ENCODE data around the gene IL23A. TPM values are rescaled to one million over a fixed set of nuclear protein-coding genes. Genes with fewer than 3 reads are reported as not detected.
"Not testable (repeated sequence)": the region's sequence is repeated elsewhere in the genome, so short reads cannot be mapped to it uniquely, and the experiment has no call there.

IL23A gene
- total and polyA plus RNA-seq, 2 donors, result 11.6 to 14.4 TPM

GRCh38 chr12:56347255-56347654 is 8.6 kb downstream of the IL23A start:
- not testable (repeated sequence) for H3K27me3 ChIP-seq (ENCODE audit: control insufficient read depth in 2 of 2, insufficient read depth in 1 of 2, low read length in 1 of 2); H3K9me3 ChIP-seq (ENCODE audit: control insufficient read depth in 2 of 2, insufficient read depth in 1 of 2, low read length in 1 of 2); H3K4me1 ChIP-seq (ENCODE audit: control insufficient read depth in 2 of 2, insufficient read depth in 2 of 2, low read length in 2 of 2); H3K27ac ChIP-seq (ENCODE audit: low read depth in 1 of 2, low read length in 1 of 2); H3K4me3 ChIP-seq (ENCODE audit: low read length in 2 of 2); DNase-seq (ENCODE audit: low read depth in 6 of 9, low spot score in 9 of 9)
- H3K36me3 ChIP-seq (ENCODE audit: control insufficient read depth in 2 of 2, insufficient read depth in 2 of 2, low read length in 1 of 2), result peaks cover 74 to 82% of the 10 kb centered on the region in 2 donors
- 96% methylated on average over 9 of the region's 9 CpGs for WGBS

GRCh38 chr12:56348776-56349175 is 10.1 kb downstream of the IL23A start:
- no peaks in the 10 kb centered on the region for H3K27me3 ChIP-seq (ENCODE audit: control insufficient read depth in 2 of 2, insufficient read depth in 1 of 2, low read length in 1 of 2)
- 99% methylated on average over 5 of the region's 5 CpGs for WGBS
- no peak overlapping the region for H3K4me3 ChIP-seq (ENCODE audit: low read length in 2 of 2)
- H3K9me3 ChIP-seq (ENCODE audit: control insufficient read depth in 2 of 2, insufficient read depth in 1 of 2, low read length in 1 of 2), result no peaks in the 10 kb centered on the region
- H3K27ac ChIP-seq (ENCODE audit: low read depth in 1 of 2, low read length in 1 of 2), result no peak overlapping the region
- no peak for DNase-seq (ENCODE audit: low read depth in 6 of 9, low spot score in 9 of 9)
- peaks cover 70 to 83% of the 10 kb centered on the region in 2 donors for H3K36me3 ChIP-seq (ENCODE audit: control insufficient read depth in 2 of 2, insufficient read depth in 2 of 2, low read length in 1 of 2)
- no peaks in the 10 kb centered on the region for H3K4me1 ChIP-seq (ENCODE audit: control insufficient read depth in 2 of 2, insufficient read depth in 2 of 2, low read length in 2 of 2)

- Histone ChIP-seq H3K4me3 (ENCODE audit: low read length in 2 of 2) (no peak overlapping the region), H3K4me1 (ENCODE audit: control insufficient read depth in 2 of 2, insufficient read depth in 2 of 2, low read length in 2 of 2) (no peaks in the 10 kb centered on the region), H3K9me3 (ENCODE audit: control insufficient read depth in 2 of 2, insufficient read depth in 1 of 2, low read length in 1 of 2) (no peaks in the 10 kb centered on the region), H3K27me3 (ENCODE audit: control insufficient read depth in 2 of 2, insufficient read depth in 1 of 2, low read length in 1 of 2) (no peaks in the 10 kb centered on the region), H3K27ac (ENCODE audit: low read depth in 1 of 2, low read length in 1 of 2) (no peak overlapping the region), H3K36me3 (ENCODE audit: control insufficient read depth in 2 of 2, insufficient read depth in 2 of 2, low read length in 1 of 2) (peaks cover 77 to 91% of the 10 kb centered on the region in 2 donors)
- 98% methylated on average over 2 of the region's 2 CpGs for WGBS
- no peak for DNase-seq (ENCODE audit: low read depth in 6 of 9, low spot score in 9 of 9)
Measured at GRCh38 chr12:56350662-56351061, 12.0 kb downstream of the IL23A start.

GRCh38 chr12:56351325-56351724 is 12.6 kb downstream of the IL23A start:
- Histone ChIP-seq H3K4me1 (ENCODE audit: control insufficient read depth in 2 of 2, insufficient read depth in 2 of 2, low read length in 2 of 2) (no peaks in the 10 kb centered on the region), H3K27me3 (ENCODE audit: control insufficient read depth in 2 of 2, insufficient read depth in 1 of 2, low read length in 1 of 2) (no peaks in the 10 kb centered on the region), H3K9me3 (ENCODE audit: control insufficient read depth in 2 of 2, insufficient read depth in 1 of 2, low read length in 1 of 2) (no peaks in the 10 kb centered on the region), H3K4me3 (ENCODE audit: low read length in 2 of 2) (no peak overlapping the region), H3K27ac (ENCODE audit: low read depth in 1 of 2, low read length in 1 of 2) (no peak overlapping the region), H3K36me3 (ENCODE audit: control insufficient read depth in 2 of 2, insufficient read depth in 2 of 2, low read length in 1 of 2) (peaks cover 77 to 92% of the 10 kb centered on the region in 2 donors)
- DNase-seq (ENCODE audit: low read depth in 6 of 9, low spot score in 9 of 9), result no peak
- 100% methylated on average over 2 of the region's 2 CpGs for WGBS

GRCh38 chr12:56358836-56359532 is 20.3 kb downstream of the IL23A start:
- H3K27me3 ChIP-seq (ENCODE audit: control insufficient read depth in 2 of 2, insufficient read depth in 1 of 2, low read length in 1 of 2), result no peaks in the 10 kb centered on the region
- H3K36me3 ChIP-seq (ENCODE audit: control insufficient read depth in 2 of 2, insufficient read depth in 2 of 2, low read length in 1 of 2), result peaks cover 24% of the 10 kb centered on the region in 2 donors
- H3K4me1 ChIP-seq (ENCODE audit: control insufficient read depth in 2 of 2, insufficient read depth in 2 of 2, low read length in 2 of 2), result peaks cover 10 to 15% of the 10 kb centered on the region in 2 donors
- H3K27ac ChIP-seq (ENCODE audit: low read depth in 1 of 2, low read length in 1 of 2), result peak overlapping the region; percentile 22 to 55
- H3K4me3 ChIP-seq (ENCODE audit: low read length in 2 of 2), result peak overlapping the region; percentile 69 to 89
- peaks cover 0 to 2% of the 10 kb centered on the region in 2 donors for H3K9me3 ChIP-seq (ENCODE audit: control insufficient read depth in 2 of 2, insufficient read depth in 1 of 2, low read length in 1 of 2)
- 12% methylated on average over 1 of the region's 1 CpG for WGBS
- peak in 1 of 9 donors; percentile 41 for DNase-seq (ENCODE audit: low read depth in 6 of 9, low spot score in 9 of 9)

GRCh38 chr12:56359851-56360767 is 21.4 kb downstream of the IL23A start, which contains the start of gene STAT2:
Gene STAT2, minus strand, starts transcription at chr12:56360107. Its CDS starts 3,536 bp downstream, at chr12:56356571.
- H3K27me3 ChIP-seq (ENCODE audit: control insufficient read depth in 2 of 2, insufficient read depth in 1 of 2, low read length in 1 of 2), result no peaks in the 10 kb centered on the region
- DNase-seq (ENCODE audit: low read depth in 6 of 9, low spot score in 9 of 9), result peak; percentile 95 to 100 (median 98)
- H3K9me3 ChIP-seq (ENCODE audit: control insufficient read depth in 2 of 2, insufficient read depth in 1 of 2, low read length in 1 of 2), result peaks cover 0 to 2% of the 10 kb centered on the region in 2 donors
- peak within 1 kb of the TSS; percentile 69 to 89 for H3K4me3 ChIP-seq (ENCODE audit: low read length in 2 of 2)
- H3K36me3 ChIP-seq (ENCODE audit: control insufficient read depth in 2 of 2, insufficient read depth in 2 of 2, low read length in 1 of 2), result peaks cover 13% of the 10 kb centered on the region in 2 donors
- under 1% methylated on average over 54 of the region's 54 CpGs for WGBS
- H3K4me1 ChIP-seq (ENCODE audit: control insufficient read depth in 2 of 2, insufficient read depth in 2 of 2, low read length in 2 of 2), result peaks cover 10 to 15% of the 10 kb centered on the region in 2 donors
- H3K27ac ChIP-seq (ENCODE audit: low read depth in 1 of 2, low read length in 1 of 2), result peak within 1 kb of the TSS; percentile 78 to 86

- no peak overlapping the region for H3K27ac ChIP-seq (ENCODE audit: low read depth in 1 of 2, low read length in 1 of 2)
- 89% methylated on average over 8 of the region's 8 CpGs for WGBS
- peaks cover 10 to 15% of the 10 kb centered on the region in 2 donors for H3K4me1 ChIP-seq (ENCODE audit: control insufficient read depth in 2 of 2, insufficient read depth in 2 of 2, low read length in 2 of 2)
- H3K4me3 ChIP-seq (ENCODE audit: low read length in 2 of 2), result no peak overlapping the region
- no peaks in the 10 kb centered on the region for H3K36me3 ChIP-seq (ENCODE audit: control insufficient read depth in 2 of 2, insufficient read depth in 2 of 2, low read length in 1 of 2)
- no peaks in the 10 kb centered on the region for H3K27me3 ChIP-seq (ENCODE audit: control insufficient read depth in 2 of 2, insufficient read depth in 1 of 2, low read length in 1 of 2)
- H3K9me3 ChIP-seq (ENCODE audit: control insufficient read depth in 2 of 2, insufficient read depth in 1 of 2, low read length in 1 of 2), result peaks cover 0 to 2% of the 10 kb centered on the region in 2 donors
- DNase-seq (ENCODE audit: low read depth in 6 of 9, low spot score in 9 of 9), result no peak
Measured at GRCh38 chr12:56361487-56362129, 22.9 kb downstream of the IL23A start.

GRCh38 chr12:56362130-56363059 is 23.7 kb downstream of the IL23A start, which contains the start of gene APOF:
Gene APOF, minus strand, starts transcription at chr12:56362857. Its CDS starts 112 bp downstream, at chr12:56362745.
- no peaks in the 10 kb centered on the region for H3K27me3 ChIP-seq (ENCODE audit: control insufficient read depth in 2 of 2, insufficient read depth in 1 of 2, low read length in 1 of 2)
- no peak for DNase-seq (ENCODE audit: low read depth in 6 of 9, low spot score in 9 of 9)
- WGBS, result 97% methylated on average over 10 of the region's 10 CpGs
- no peaks in the 10 kb centered on the region for H3K36me3 ChIP-seq (ENCODE audit: control insufficient read depth in 2 of 2, insufficient read depth in 2 of 2, low read length in 1 of 2)
- H3K4me3 ChIP-seq (ENCODE audit: low read length in 2 of 2), result no peak within 1 kb of the TSS
- peaks cover 10 to 15% of the 10 kb centered on the region in 2 donors for H3K4me1 ChIP-seq (ENCODE audit: control insufficient read depth in 2 of 2, insufficient read depth in 2 of 2, low read length in 2 of 2)
- H3K27ac ChIP-seq (ENCODE audit: low read depth in 1 of 2, low read length in 1 of 2), result no peak within 1 kb of the TSS
- H3K9me3 ChIP-seq (ENCODE audit: control insufficient read depth in 2 of 2, insufficient read depth in 1 of 2, low read length in 1 of 2), result peaks cover 0 to 2% of the 10 kb centered on the region in 2 donors
